ENCODE data around the gene LDB2.

LDB2 gene

GRCh38 chr4:16883806-16884205 is 14.6 kb downstream of the LDB2 start:
- no peak for DNase-seq

- no peak for DNase-seq
Observed at GRCh38 chr4:16881151-16881884, 17.1 kb downstream of the LDB2 start.

- no peak for DNase-seq
Observed at GRCh38 chr4:16875487-16875886, 23.0 kb downstream of the LDB2 start.

- DNase-seq, result no peak
Observed at GRCh38 chr4:16869594-16870245, 28.7 kb downstream of the LDB2 start.

- DNase-seq, result no peak
Observed at GRCh38 chr4:16868674-16869073, 29.8 kb downstream of the LDB2 start.

- DNase-seq, result no peak
Observed at GRCh38 chr4:16867827-16868226, 30.6 kb downstream of the LDB2 start.

- DNase-seq, result no peak
Observed at GRCh38 chr4:16866974-16867373, 31.5 kb downstream of the LDB2 start.

GRCh38 chr4:16865897-16866283 is 32.6 kb downstream of the LDB2 start:
- no peak for DNase-seq

GRCh38 chr4:16865209-16865896 is 33.1 kb downstream of the LDB2 start:
- DNase-seq, result no peak

- no peak for DNase-seq
Observed at GRCh38 chr4:16864199-16864598, 34.2 kb downstream of the LDB2 start.

- DNase-seq, result no peak
Observed at GRCh38 chr4:16862697-16863096, 35.7 kb downstream of the LDB2 start.

GRCh38 chr4:16860516-16860915 is 37.9 kb downstream of the LDB2 start:
- DNase-seq, result no peak

- DNase-seq, result no peak
Observed at GRCh38 chr4:16859031-16859430, 39.4 kb downstream of the LDB2 start.

- DNase-seq, result no peak
Observed at GRCh38 chr4:16858275-16858752, 40.1 kb downstream of the LDB2 start.

- DNase-seq, result no peak
Observed at GRCh38 chr4:16857425-16857824, 41.0 kb downstream of the LDB2 start.

- DNase-seq, result no peak
Observed at GRCh38 chr4:16853640-16854039, 44.8 kb downstream of the LDB2 start.

- no peak for DNase-seq
Observed at GRCh38 chr4:16852644-16853043, 45.8 kb downstream of the LDB2 start.

- DNase-seq, result no peak
Observed at GRCh38 chr4:16852228-16852627, 46.2 kb downstream of the LDB2 start.

GRCh38 chr4:16846540-16847117 is 51.8 kb downstream of the LDB2 start:
- DNase-seq, result no peak

GRCh38 chr4:16844816-16845586 is 53.4 kb downstream of the LDB2 start:
- no peak for DNase-seq

GRCh38 chr4:16843831-16844508 is 54.5 kb downstream of the LDB2 start:
- no peak for DNase-seq

GRCh38 chr4:16838226-16838875 is 60.1 kb downstream of the LDB2 start:
- no peak for DNase-seq

All from NCI-H1092 (cell line).